NB4 (cell line): ENCODE measurements around the gene PITX2.
"Not testable (repeated sequence)": the region's sequence is repeated elsewhere in the genome, so short reads cannot be mapped to it uniquely, and the experiment has no call there.

ENCODE experiments used
- MYC ChIP-seq: IDR thresholded peaks from 2 replicates; pipeline ENCODE4 v1.6.1; 2011; ENCODE audit warnings: low read depth, low read length
- POLR2A ChIP-seq: IDR thresholded peaks from 2 replicates; pipeline ENCODE4 v1.6.1; 2011; ENCODE audit warnings: mild to moderate bottlenecking; ENCODE audit not compliant: insufficient read length; ENCODE audit errors: extremely low read depth
- TF ChIP-seq, protein P1 (sequence below): IDR thresholded peaks from one replicate; pipeline ENCODE4 v1.5.1; 2012; ENCODE audit warnings: low read depth, low read length
- TF ChIP-seq, protein P2 (sequence below): IDR thresholded peaks from 2 replicates; pipeline ENCODE4 v1.6.1; 2011; ENCODE audit warnings: low read depth, low read length

DNA sequence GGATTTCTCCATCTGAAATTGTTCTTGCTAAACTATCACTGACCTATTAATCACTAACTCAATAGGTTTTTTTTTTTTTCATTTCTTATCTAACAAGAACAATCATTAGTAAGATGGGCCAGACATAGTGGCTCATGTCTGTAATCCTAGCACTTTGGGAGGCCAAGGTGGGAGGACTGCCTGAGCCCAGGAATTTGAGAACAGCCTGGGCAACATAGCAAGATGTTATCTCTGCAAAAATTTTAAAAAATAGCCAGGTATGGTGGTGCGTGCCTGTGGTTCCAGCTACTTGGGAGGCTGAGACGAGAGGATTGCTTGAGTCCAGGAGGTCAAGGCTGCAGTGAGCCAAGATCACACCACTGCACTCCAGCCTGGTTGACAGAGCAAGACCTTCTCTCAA is 46.2 kb downstream of the PITX2 start:
- TF ChIP-seq, protein P1, sequence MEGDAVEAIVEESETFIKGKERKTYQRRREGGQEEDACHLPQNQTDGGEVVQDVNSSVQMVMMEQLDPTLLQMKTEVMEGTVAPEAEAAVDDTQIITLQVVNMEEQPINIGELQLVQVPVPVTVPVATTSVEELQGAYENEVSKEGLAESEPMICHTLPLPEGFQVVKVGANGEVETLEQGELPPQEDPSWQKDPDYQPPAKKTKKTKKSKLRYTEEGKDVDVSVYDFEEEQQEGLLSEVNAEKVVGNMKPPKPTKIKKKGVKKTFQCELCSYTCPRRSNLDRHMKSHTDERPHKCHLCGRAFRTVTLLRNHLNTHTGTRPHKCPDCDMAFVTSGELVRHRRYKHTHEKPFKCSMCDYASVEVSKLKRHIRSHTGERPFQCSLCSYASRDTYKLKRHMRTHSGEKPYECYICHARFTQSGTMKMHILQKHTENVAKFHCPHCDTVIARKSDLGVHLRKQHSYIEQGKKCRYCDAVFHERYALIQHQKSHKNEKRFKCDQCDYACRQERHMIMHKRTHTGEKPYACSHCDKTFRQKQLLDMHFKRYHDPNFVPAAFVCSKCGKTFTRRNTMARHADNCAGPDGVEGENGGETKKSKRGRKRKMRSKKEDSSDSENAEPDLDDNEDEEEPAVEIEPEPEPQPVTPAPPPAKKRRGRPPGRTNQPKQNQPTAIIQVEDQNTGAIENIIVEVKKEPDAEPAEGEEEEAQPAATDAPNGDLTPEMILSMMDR: not testable (repeated sequence)
- not testable (repeated sequence) for TF ChIP-seq MYC, POLR2A
- TF ChIP-seq, protein P2, sequence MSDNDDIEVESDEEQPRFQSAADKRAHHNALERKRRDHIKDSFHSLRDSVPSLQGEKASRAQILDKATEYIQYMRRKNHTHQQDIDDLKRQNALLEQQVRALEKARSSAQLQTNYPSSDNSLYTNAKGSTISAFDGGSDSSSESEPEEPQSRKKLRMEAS: not testable (repeated sequence)
